Measurements from ENCODE around the gene SPSB1. TPM values are rescaled to one million over a fixed set of nuclear protein-coding genes. Genes with fewer than 3 reads are reported as not detected.

Gene SPSB1
- total RNA-seq, 1 experiment from 2014 or later, result 2.9 TPM

GRCh38 chr1:9361630-9362260 lies 69.1 kb downstream of the SPSB1 start:
- Mint-ChIP-seq H3K27ac (peak overlapping the region in 1 of 3 experiments; percentile 82; a peak in 2 of 7 replicates), H3K4me3 (no peak overlapping the region), H3K4me1 (peaks cover 2 to 5% of the 10 kb centered on the region in 2 experiments; a peak in 3 of 4 replicates), H3K36me3 (ENCODE audit: insufficient read depth in 1 of 3, low read depth in 3 of 3) (peaks cover 0 to 1% (median 0%) of the 10 kb centered on the region in 3 experiments; a peak in 2 of 7 replicates), H3K9me3 (no peaks in the 10 kb centered on the region; a peak in 1 of 5 replicates), H3K27me3 (ENCODE audit: low read depth) (no peaks in the 10 kb centered on the region; the same call in 1 of the 2 replicates)
- no peak overlapping the region for H2BK20ac ChIP-seq (ENCODE audit: low read depth, low read length, poor library complexity, severe bottlenecking)
- H2BK15ac ChIP-seq (ENCODE audit: low read depth, low read length), result no peak overlapping the region
- no peak overlapping the region for H3K4me2 ChIP-seq (ENCODE audit: insufficient read depth, insufficient read length, low read length)
- H3K79me2 ChIP-seq (ENCODE audit: insufficient read depth, low read length), result no peaks in the 10 kb centered on the region
- no peak overlapping the region for H3K23ac ChIP-seq (ENCODE audit: insufficient read length, low read depth, low read length)
- no peak overlapping the region for H2BK12ac ChIP-seq (ENCODE audit: insufficient read length, low read depth, low read length)
- no peak overlapping the region for H4K5ac ChIP-seq (ENCODE audit: insufficient read length, low read depth, low read length)
- no peak overlapping the region for H3K56ac ChIP-seq (ENCODE audit: insufficient read length, low read depth, low read length)
- no peak overlapping the region for H4K91ac ChIP-seq (ENCODE audit: insufficient read length, low read depth, low read length)
- no peak for TF ChIP-seq CTCF (conservative IDR thresholded peaks at IDR 0.05)
- no peak overlapping the region for H2AFZ ChIP-seq (ENCODE audit: low read length)
- H3K4me1 ChIP-seq (ENCODE audit: insufficient read depth, low read length), result no peaks in the 10 kb centered on the region
- H2AK5ac ChIP-seq (ENCODE audit: insufficient read length, low read length), result no peak overlapping the region
- H3K4ac ChIP-seq (ENCODE audit: low read depth, low read length), result no peak overlapping the region
- no peaks in the 10 kb centered on the region for H3K9me3 ChIP-seq (ENCODE audit: control insufficient read depth, low read depth, low read length)
- H4K20me1 ChIP-seq (ENCODE audit: control insufficient read depth, insufficient read depth, insufficient read length), result no peaks in the 10 kb centered on the region
- no peak for DNase-seq
- no peak overlapping the region for H3T11ph ChIP-seq (ENCODE audit: low read length)
- H4K8ac ChIP-seq (replicated peaks; ENCODE audit: insufficient read length, low read depth, low read length), result no peak overlapping the region
- no CpG with 5 or more reads among the region's 14 CpGs for WGBS (ENCODE audit: extremely low coverage, insufficient read length, low lambda C conversion rate)
- no peak overlapping the region for H3K9ac ChIP-seq (ENCODE audit: extremely low read depth, insufficient read length, low read length)
- no peak overlapping the region for H2BK5ac ChIP-seq (ENCODE audit: insufficient read length, low read length)
- no peak overlapping the region for H3K18ac ChIP-seq (ENCODE audit: insufficient read length, low read depth, low read length)
- H2BK120ac ChIP-seq (ENCODE audit: low read depth, low read length, poor library complexity, severe bottlenecking), result no peak overlapping the region
- H3K27me3 ChIP-seq (ENCODE audit: insufficient read depth, low read length), result no peaks in the 10 kb centered on the region
- H3K79me1 ChIP-seq (ENCODE audit: insufficient read depth, low read depth, low read length, poor library complexity, severe bottlenecking), result no peaks in the 10 kb centered on the region
- no peaks in the 10 kb centered on the region for H3K23me2 ChIP-seq (ENCODE audit: insufficient read length, low read depth, low read length, poor library complexity, severe bottlenecking)
- H3K27ac ChIP-seq (ENCODE audit: insufficient read length, low read depth, low read length), result no peak overlapping the region
- H3K14ac ChIP-seq (ENCODE audit: insufficient read depth, low read length), result no peak overlapping the region; the same call in 1 of the 2 replicates

Measured in H9 (cell line).